Keratinocyte (primary cell): ENCODE data around the gene C11orf91. TPM values are rescaled to one million over a fixed set of nuclear protein-coding genes. Genes with fewer than 3 reads are reported as not detected.

Experiments
- DNase-seq: peaks from one replicate; pipeline ENCODE4 v3.0.0-alpha.2; 2011; ENCODE audit warnings: low read depth, missing footprints, low spot score
- FAIRE-seq: peaks from 2 replicates; lab custom pipeline; 2011; peaks lifted over from hg19 to GRCh38; lab: Jason Lieb, UNC
- H2AFZ ChIP-seq: 2 replicates; pipeline ENCODE4 v1.6.0; 2012; ENCODE audit warnings: low read length, control low read depth, inconsistent platforms; ENCODE audit not compliant: control insufficient read depth
- H3K27ac ChIP-seq: 2 replicates; pipeline ENCODE4 v1.5.1; 2011; ENCODE audit warnings: low read length; ENCODE audit not compliant: control insufficient read depth, insufficient read depth
- H3K27me3 ChIP-seq: 3 replicates; pipeline ENCODE4 v1.6.0; 2011; ENCODE audit warnings: low read length; ENCODE audit not compliant: control insufficient read depth, insufficient read depth; ENCODE audit errors: extremely low read depth
- H3K36me3 ChIP-seq, 2 experiments: 2 replicates in 1 of 2; 3 replicates in 1 of 2; pipeline ENCODE4 v1.5.1; 2011; ENCODE audit warnings: low read length in 2 of 2, mild to moderate bottlenecking in 1 of 2; ENCODE audit not compliant: control insufficient read depth in 2 of 2, insufficient read depth in 2 of 2; ENCODE audit errors: extremely low read depth in 1 of 2
- H3K4me1 ChIP-seq: 3 replicates; pipeline ENCODE4 v1.5.1; 2011; ENCODE audit warnings: low read length; ENCODE audit not compliant: control insufficient read depth, insufficient read depth; ENCODE audit errors: extremely low read depth
- H3K4me2 ChIP-seq: 3 replicates; pipeline ENCODE4 v1.6.0; 2011; ENCODE audit warnings: low read depth, low read length; ENCODE audit not compliant: control insufficient read depth, insufficient read depth; ENCODE audit errors: extremely low read depth
- H3K4me3 ChIP-seq, 3 experiments: fragments of 200-600 bp in 1 of 3; sonication (generic) in 1 of 3; 2 replicates in 2 of 3; 3 replicates in 1 of 3; pipeline ENCODE4 v1.5.1; 2011 to 2016; ENCODE audit warnings: low read length in 3 of 3, mild to moderate bottlenecking in 3 of 3, control low read depth in 2 of 3, inconsistent platforms in 1 of 3, low read depth in 1 of 3, mixed read lengths in 1 of 3, mixed run types in 1 of 3, moderate library complexity in 1 of 3; ENCODE audit not compliant: control insufficient read depth in 2 of 3, insufficient read depth in 2 of 3; ENCODE audit errors: extremely low read depth in 1 of 3
- H3K79me2 ChIP-seq: 2 replicates; pipeline ENCODE4 v1.6.0; 2012; ENCODE audit warnings: low read length; ENCODE audit not compliant: control insufficient read depth, insufficient read depth
- H3K9ac ChIP-seq: 3 replicates; pipeline ENCODE4 v1.6.0; 2011; ENCODE audit warnings: low read length; ENCODE audit not compliant: control insufficient read depth, insufficient read depth; ENCODE audit errors: extremely low read depth
- H3K9me1 ChIP-seq: 3 replicates; pipeline ENCODE4 v1.6.0; 2011; ENCODE audit warnings: low read length; ENCODE audit not compliant: control insufficient read depth, insufficient read depth; ENCODE audit errors: extremely low read depth
- H3K9me3 ChIP-seq: 2 replicates; pipeline ENCODE4 v1.5.1; 2012; ENCODE audit warnings: low read depth, low read length; ENCODE audit not compliant: control insufficient read depth
- H4K20me1 ChIP-seq: 3 replicates; pipeline ENCODE4 v1.6.0; 2011; ENCODE audit warnings: low read length; ENCODE audit not compliant: control insufficient read depth, insufficient read depth; ENCODE audit errors: extremely low read depth
- CTCF ChIP-seq, 3 experiments: IDR thresholded peaks in 1 of 3; conservative IDR thresholded peaks in 1 of 3; optimal IDR thresholded peaks in 1 of 3; 2 replicates in 2 of 3; 3 replicates in 1 of 3; pipeline versions ENCODE3 to v1.5.1; 2011; ENCODE audit warnings: low read length in 3 of 3, mild to moderate bottlenecking in 3 of 3, moderate library complexity in 2 of 3, control low read depth in 1 of 3, inconsistent platforms in 1 of 3; ENCODE audit not compliant: insufficient read depth in 2 of 3; ENCODE audit errors: extremely low read depth in 1 of 3
- EZH2 ChIP-seq: IDR thresholded peaks from one replicate; pipeline ENCODE4 v1.6.1; 2012; ENCODE audit warnings: inconsistent platforms, mild to moderate bottlenecking, low read length, moderate library complexity
- dilution Hi-C: fragments of 300-500 bp; cut with MboI; formaldehyde crosslinking; loops from one replicate; pipeline ENCODE4 v1.7.0; 2020; ENCODE audit warnings: low sequenced_read_pairs; ENCODE audit not compliant: extremely low pct_ligation_motif_present
- polyA plus RNA-seq, 5 experiments: library from polyadenylated mRNA; depleted of rRNA in 3 of 5; stranded (reverse) in 3 of 5; stranded (forward) in 1 of 5; unstranded in 1 of 5; fragments of >200 nt; gene quantifications; 1 replicate in 1 of 5; 2 replicates in 3 of 5; 3 replicates in 1 of 5; pipeline versions ENCODE4 v1.2.1 to v1.2.3, GENCODE V29; 2011 to 2012; ENCODE audit warnings: missing spikeins in 2 of 5, low read depth in 1 of 5, low replicate concordance in 1 of 5

C11orf91 gene
- polyA plus RNA-seq, 1 donor (not counting 4 experiments of a cell fraction or from before 2014, with no cell fraction given): 0.10 TPM

GRCh38 chr11:33670250-33671011, 30.2 kb downstream of the C11orf91 start:
- DNase-seq: no peak

GRCh38 chr11:33669598-33670249, 30.9 kb downstream of the C11orf91 start:
- no peak for TF ChIP-seq EZH2
- no peak for TF ChIP-seq CTCF (optimal IDR thresholded peaks at IDR 0.05 in 1 of 3, IDR thresholded peaks at IDR 0.05 in 1 of 3, conservative IDR thresholded peaks at IDR 0.05 in 1 of 3; ENCODE audit: extremely low read depth in 1 of 3, insufficient read depth in 2 of 3, low read length in 3 of 3)
- no peaks in the 10 kb centered on the region for H4K20me1 ChIP-seq
- H3K9me3 ChIP-seq: no peaks in the 10 kb centered on the region
- H2AFZ ChIP-seq: no peak overlapping the region
- peak overlapping the region; percentile 2 for H3K4me2 ChIP-seq
- DNase-seq (no peak), FAIRE-seq (peak; percentile 74)
- no peaks in the 10 kb centered on the region for H3K79me2 ChIP-seq
- dilution Hi-C loops: no loop called here
- H3K9ac ChIP-seq: no peak overlapping the region
- no peak overlapping the region for H3K4me3 ChIP-seq
- no peak overlapping the region for H3K27ac ChIP-seq
- peaks cover 46% of the 10 kb centered on the region for H3K4me1 ChIP-seq
- H3K27me3 ChIP-seq: no peaks in the 10 kb centered on the region
- H3K9me1 ChIP-seq: no peaks in the 10 kb centered on the region
- no peaks in the 10 kb centered on the region for H3K36me3 ChIP-seq

More at GRCh38 chr11:33670250-33671011, 30.2 kb downstream of the C11orf91 start:
- H3K9ac ChIP-seq: no peak overlapping the region
- no peaks in the 10 kb centered on the region for H3K9me1 ChIP-seq
- TF ChIP-seq CTCF (optimal IDR thresholded peaks at IDR 0.05 in 1 of 3, IDR thresholded peaks at IDR 0.05 in 1 of 3, conservative IDR thresholded peaks at IDR 0.05 in 1 of 3; ENCODE audit: extremely low read depth in 1 of 3, insufficient read depth in 2 of 3, low read length in 3 of 3): no peak
- TF ChIP-seq EZH2: no peak
- peak; percentile 92 for FAIRE-seq
- H3K27me3 ChIP-seq: no peaks in the 10 kb centered on the region
- peaks cover 40% of the 10 kb centered on the region for H3K4me1 ChIP-seq
- no peaks in the 10 kb centered on the region for H3K36me3 ChIP-seq
- no peaks in the 10 kb centered on the region for H3K9me3 ChIP-seq
- peak overlapping the region; percentile 2 for H3K4me2 ChIP-seq
- no peak overlapping the region for H3K4me3 ChIP-seq
- no peaks in the 10 kb centered on the region for H3K79me2 ChIP-seq
- H3K27ac ChIP-seq: peak overlapping the region; percentile 10
- H2AFZ ChIP-seq: no peak overlapping the region
- dilution Hi-C loops: no loop called here
- no peaks in the 10 kb centered on the region for H4K20me1 ChIP-seq
